Neural progenitor cell (in vitro differentiated cells): ENCODE results near the gene TREX2. TPM values are rescaled to one million over a fixed set of nuclear protein-coding genes. Genes with fewer than 3 reads are reported as not detected.
A peak's percentile ranks its signal among the peaks of the same experiment; 100 is the strongest.

Source experiments
- DNase-seq: peaks from one replicate; pipeline ENCODE4 v3.0.0-alpha.2; 2016; ENCODE audit warnings: low spot score
- H2AFZ ChIP-seq: fragments of 200-600 bp; sonication (generic); replicated peaks from 2 replicates; pipeline ENCODE4 v1.6.1; 2016; ENCODE audit warnings: antibody characterized with exemption
- H3F3A ChIP-seq: fragments of 200-600 bp; sonication (generic); 2 replicates; pipeline ENCODE4 v1.6.1; 2016; ENCODE audit warnings: antibody characterized with exemption, low read depth
- H3K27ac ChIP-seq: fragments of 200-600 bp; sonication (generic); 2 replicates; pipeline ENCODE4 v1.5.1; 2016; ENCODE audit warnings: mild to moderate bottlenecking
- H3K27me3 ChIP-seq: fragments of 200-600 bp; sonication (generic); 2 replicates; pipeline ENCODE4 v1.6.1; 2016; ENCODE audit warnings: mild to moderate bottlenecking, moderate library complexity
- H3K36me3 ChIP-seq: fragments of 200-600 bp; sonication (generic); 2 replicates; pipeline ENCODE4 v1.5.1; 2016
- H3K4me1 ChIP-seq: fragments of 200-600 bp; sonication (generic); 2 replicates; pipeline ENCODE4 v1.6.1; 2016; ENCODE audit warnings: mixed run types
- H3K4me2 ChIP-seq: fragments of 200-600 bp; sonication (generic); 2 replicates; pipeline ENCODE4 v1.6.1; 2016
- H3K4me3 ChIP-seq: fragments of 200-600 bp; sonication (generic); 2 replicates; pipeline ENCODE4 v1.5.1; 2016
- H3K79me2 ChIP-seq: fragments of 200-600 bp; sonication (generic); 2 replicates; pipeline ENCODE4 v1.6.1; 2016; ENCODE audit warnings: low read depth
- H3K9ac ChIP-seq: fragments of 200-600 bp; sonication (generic); 2 replicates; pipeline ENCODE4 v1.6.1; 2016
- H3K9me3 ChIP-seq: fragments of 200-600 bp; sonication (generic); 2 replicates; pipeline ENCODE4 v1.5.1; 2016; ENCODE audit warnings: low read depth
- H4K20me1 ChIP-seq: fragments of 200-600 bp; sonication (generic); 2 replicates; pipeline ENCODE4 v1.6.1; 2016; ENCODE audit warnings: low read depth
- H3K27ac Mint-ChIP-seq: 3 replicates; pipeline ENCODE4 v1.8.0; 2021; ENCODE audit warnings: mixed read lengths
- H3K27me3 Mint-ChIP-seq: 2 replicates; pipeline ENCODE4 v1.8.0; 2022; ENCODE audit warnings: low read depth, mild to moderate bottlenecking, inconsistent platforms, moderate library complexity, mixed read lengths; ENCODE audit not compliant: insufficient read depth
- H3K36me3 Mint-ChIP-seq: 3 replicates; pipeline ENCODE4 v1.8.0; 2021; ENCODE audit warnings: mixed read lengths
- H3K4me1 Mint-ChIP-seq: 3 replicates; pipeline ENCODE4 v1.8.0; 2021; ENCODE audit warnings: mixed read lengths
- H3K4me3 Mint-ChIP-seq: 3 replicates; pipeline ENCODE4 v1.8.0; 2021; ENCODE audit warnings: mild to moderate bottlenecking, moderate library complexity, mixed read lengths
- H3K9me3 Mint-ChIP-seq: 3 replicates; pipeline ENCODE4 v1.8.0; 2020; ENCODE audit warnings: mixed read lengths
- EZH2 ChIP-seq: fragments of 200-600 bp; sonication (generic); IDR thresholded peaks from 2 replicates; pipeline ENCODE4 v1.6.1; 2017; ENCODE audit warnings: antibody characterized with exemption, mild to moderate bottlenecking, moderate library complexity
- EZH2phosphoT487 ChIP-seq: fragments of 200-600 bp; sonication (generic); IDR thresholded peaks from 2 replicates; pipeline ENCODE4 v1.6.1; 2017; ENCODE audit warnings: antibody characterized with exemption
- total RNA-seq: library from RNA; depleted of rRNA; stranded (reverse); fragments of >200 nt; gene quantifications from 2 replicates; pipeline ENCODE4 v1.2.3, GENCODE V29; 2015; ENCODE audit warnings: low replicate concordance
- TF ChIP-seq, protein P1 (sequence below): fragments of 200-600 bp; sonication (generic); IDR thresholded peaks from 2 replicates; pipeline ENCODE4 v1.5.1; 2017; ENCODE audit warnings: antibody characterized with exemption, mild to moderate bottlenecking

The TREX2 gene
- total RNA-seq, 1 donor from 2014 or later, result not detected

DNA sequence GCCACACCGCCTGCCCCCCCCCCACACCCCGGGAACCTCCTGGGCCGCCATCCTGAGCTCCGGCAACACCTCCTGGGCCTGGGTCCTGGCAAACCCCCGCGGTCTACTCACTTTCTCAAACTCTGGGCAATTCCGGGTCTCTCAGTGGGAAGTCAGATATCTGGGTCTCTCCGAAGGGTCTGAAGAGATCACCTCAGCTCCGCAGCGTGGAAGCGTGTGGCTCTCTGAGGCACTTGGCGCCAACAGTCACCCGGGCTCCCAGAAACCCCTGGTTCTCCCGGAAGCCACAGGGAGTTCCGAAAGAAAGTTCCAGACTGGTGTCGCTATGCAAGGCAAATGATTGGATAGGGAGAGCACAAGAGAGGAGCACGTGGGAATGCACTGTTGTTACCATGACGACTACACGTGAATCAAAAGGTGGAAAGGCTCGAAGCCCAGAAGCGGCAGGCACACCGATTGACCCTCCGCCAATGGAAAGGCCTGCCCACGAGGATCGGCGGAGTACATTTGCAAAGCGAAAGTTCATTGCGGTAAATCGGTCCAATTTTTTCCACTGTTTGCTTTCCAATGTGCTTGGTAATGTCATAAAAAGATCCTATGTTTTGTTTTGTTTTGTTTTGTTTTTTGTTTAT, 44.6 kb downstream of the TREX2 start, which contains the start of gene PNMA6E:
TSS of gene PNMA6E (minus strand) at position 218 of the 632 bp plus-strand sequence. CDS start 2,501 bp downstream, outside the sequence.
- DNase-seq, result no peak
- H3K79me2 ChIP-seq, result no peaks in the 10 kb centered on the region
- no peak within 1 kb of the TSS for H2AFZ ChIP-seq
- Mint-ChIP-seq H3K4me3 (no peak within 1 kb of the TSS), H3K9me3 (peaks cover 30% of the 10 kb centered on the region), H3K27me3 (peaks cover 4% of the 10 kb centered on the region), H3K36me3 (no peaks in the 10 kb centered on the region), H3K27ac (no peak within 1 kb of the TSS), H3K4me1 (no peaks in the 10 kb centered on the region)
- no peaks in the 10 kb centered on the region for H4K20me1 ChIP-seq
- H3K4me1 ChIP-seq, result no peaks in the 10 kb centered on the region
- no peak within 1 kb of the TSS for H3K4me3 ChIP-seq
- no peaks in the 10 kb centered on the region for H3K36me3 ChIP-seq
- no peaks in the 10 kb centered on the region for H3F3A ChIP-seq
- TF ChIP-seq EZH2 (no peak), EZH2phosphoT487 (no peak)
- TF ChIP-seq, protein P1, sequence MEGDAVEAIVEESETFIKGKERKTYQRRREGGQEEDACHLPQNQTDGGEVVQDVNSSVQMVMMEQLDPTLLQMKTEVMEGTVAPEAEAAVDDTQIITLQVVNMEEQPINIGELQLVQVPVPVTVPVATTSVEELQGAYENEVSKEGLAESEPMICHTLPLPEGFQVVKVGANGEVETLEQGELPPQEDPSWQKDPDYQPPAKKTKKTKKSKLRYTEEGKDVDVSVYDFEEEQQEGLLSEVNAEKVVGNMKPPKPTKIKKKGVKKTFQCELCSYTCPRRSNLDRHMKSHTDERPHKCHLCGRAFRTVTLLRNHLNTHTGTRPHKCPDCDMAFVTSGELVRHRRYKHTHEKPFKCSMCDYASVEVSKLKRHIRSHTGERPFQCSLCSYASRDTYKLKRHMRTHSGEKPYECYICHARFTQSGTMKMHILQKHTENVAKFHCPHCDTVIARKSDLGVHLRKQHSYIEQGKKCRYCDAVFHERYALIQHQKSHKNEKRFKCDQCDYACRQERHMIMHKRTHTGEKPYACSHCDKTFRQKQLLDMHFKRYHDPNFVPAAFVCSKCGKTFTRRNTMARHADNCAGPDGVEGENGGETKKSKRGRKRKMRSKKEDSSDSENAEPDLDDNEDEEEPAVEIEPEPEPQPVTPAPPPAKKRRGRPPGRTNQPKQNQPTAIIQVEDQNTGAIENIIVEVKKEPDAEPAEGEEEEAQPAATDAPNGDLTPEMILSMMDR, result no peak
- no peak within 1 kb of the TSS for H3K4me2 ChIP-seq
- no peaks in the 10 kb centered on the region for H3K27me3 ChIP-seq
- no peak within 1 kb of the TSS for H3K27ac ChIP-seq
- H3K9ac ChIP-seq, result no peak within 1 kb of the TSS
- no peaks in the 10 kb centered on the region for H3K9me3 ChIP-seq

DNA sequence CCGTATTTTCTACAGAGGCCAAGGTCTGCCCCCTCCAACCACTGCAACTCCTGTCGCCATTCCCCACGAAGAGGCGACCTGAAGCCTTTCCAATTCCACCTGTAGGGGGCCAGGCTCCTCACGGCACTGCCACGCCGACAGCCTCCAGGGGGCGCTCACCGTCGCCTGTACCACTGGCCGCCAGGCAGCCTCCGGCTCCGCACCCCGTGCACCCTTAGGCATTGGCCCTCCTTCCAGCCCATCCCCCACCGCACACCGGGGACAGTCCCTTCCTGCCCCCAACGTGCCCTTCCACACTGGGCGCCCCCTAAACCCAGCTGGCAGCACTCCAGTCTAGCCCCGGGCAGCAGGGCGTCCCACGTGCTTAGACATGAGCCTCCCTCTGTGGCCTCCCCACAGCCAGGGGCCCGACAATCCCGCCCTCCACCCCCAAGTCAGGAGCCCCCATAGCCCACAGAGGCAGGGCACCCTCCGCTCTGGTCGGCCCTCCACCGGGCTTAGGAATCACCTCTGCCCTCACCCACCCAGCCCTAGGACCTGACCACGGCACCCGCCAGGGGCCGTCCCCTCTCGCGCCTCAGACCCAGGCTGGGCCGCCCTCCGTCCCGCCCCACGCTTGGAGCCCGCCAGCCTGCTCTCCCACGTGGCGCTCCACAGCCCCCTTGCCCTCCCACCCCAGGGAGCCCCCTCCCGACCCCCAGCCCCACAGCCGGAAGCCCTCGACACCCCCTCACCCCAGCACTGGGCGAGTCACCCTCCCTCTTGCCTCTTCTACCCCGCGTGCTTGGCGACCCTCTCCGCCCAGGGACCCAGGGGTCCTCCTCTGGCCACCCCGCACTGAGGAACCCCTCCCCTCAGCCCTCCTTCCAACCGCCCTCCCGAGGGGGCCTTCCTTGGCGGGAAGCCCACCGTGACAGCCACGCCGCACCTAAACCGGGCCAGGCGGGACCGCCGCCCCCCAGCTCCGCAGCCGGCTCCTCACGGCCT, 45.4 kb downstream of the TREX2 start:
- peak; percentile 67 for DNase-seq
- no peaks in the 10 kb centered on the region for H3K36me3 Mint-ChIP-seq
- H3K9ac ChIP-seq, result no peak overlapping the region
- H3K36me3 ChIP-seq, result no peaks in the 10 kb centered on the region
- H3K4me2 ChIP-seq, result no peak overlapping the region
- H3K4me3 ChIP-seq, result no peak overlapping the region
- H3K4me1 Mint-ChIP-seq, result no peaks in the 10 kb centered on the region
- H2AFZ ChIP-seq, result no peak overlapping the region
- TF ChIP-seq EZH2 (no peak), EZH2phosphoT487 (no peak)
- TF ChIP-seq, protein P1, result peak; percentile 69
- H3K4me3 Mint-ChIP-seq, result no peak overlapping the region
- peaks cover 32% of the 10 kb centered on the region for H3K9me3 Mint-ChIP-seq
- peaks cover 4% of the 10 kb centered on the region for H3K27me3 Mint-ChIP-seq
- H3F3A ChIP-seq, result no peaks in the 10 kb centered on the region
- no peaks in the 10 kb centered on the region for H4K20me1 ChIP-seq
- no peak overlapping the region for H3K27ac Mint-ChIP-seq
- H3K79me2 ChIP-seq, result no peaks in the 10 kb centered on the region
- H3K4me1 ChIP-seq, result no peaks in the 10 kb centered on the region
- H3K27me3 ChIP-seq, result no peaks in the 10 kb centered on the region
- H3K9me3 ChIP-seq, result no peaks in the 10 kb centered on the region
- no peak overlapping the region for H3K27ac ChIP-seq

DNA sequence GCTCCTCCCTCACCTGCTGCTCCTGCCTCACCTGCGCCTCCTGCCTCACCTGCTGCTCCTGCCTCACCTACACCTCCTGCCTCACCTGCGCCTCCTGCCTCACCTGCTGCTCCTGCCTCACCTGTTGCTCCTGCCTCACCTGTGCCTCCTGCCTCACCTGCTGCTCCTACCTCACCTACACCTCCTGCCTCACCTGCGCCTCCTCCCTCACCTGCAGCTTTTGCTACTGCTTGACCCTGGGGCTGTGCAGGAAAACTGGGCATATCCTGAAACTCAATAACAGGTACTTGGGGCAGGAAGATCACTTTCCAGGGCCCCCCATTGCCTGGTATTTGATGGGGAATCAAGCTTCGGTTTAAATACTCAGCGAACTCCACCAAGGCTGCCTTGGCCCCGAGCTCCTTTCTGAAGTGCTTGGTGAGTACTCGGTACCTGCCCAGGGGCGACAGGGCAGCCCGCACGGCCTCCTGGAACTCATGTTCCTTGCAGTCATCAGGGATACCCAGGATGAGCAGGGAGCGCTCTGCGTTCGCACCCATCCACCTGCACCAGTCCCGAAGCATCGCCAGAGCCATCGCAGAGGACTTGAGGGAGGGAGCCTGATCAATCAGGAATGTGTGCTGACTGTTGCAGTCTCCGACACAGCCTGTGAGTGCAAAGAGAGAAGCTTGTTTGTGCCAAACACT, 47.4 kb downstream of the TREX2 start:
- Mint-ChIP-seq H3K36me3 (no peaks in the 10 kb centered on the region), H3K4me1 (peaks cover 10% of the 10 kb centered on the region), H3K4me3 (no peak overlapping the region), H3K9me3 (peaks cover 36% of the 10 kb centered on the region), H3K27ac (no peak overlapping the region), H3K27me3 (peaks cover 6% of the 10 kb centered on the region)
- Histone ChIP-seq H4K20me1 (no peaks in the 10 kb centered on the region), H3K4me1 (no peaks in the 10 kb centered on the region), H3K4me2 (no peak overlapping the region), H3K9ac (no peak overlapping the region), H3K79me2 (no peaks in the 10 kb centered on the region), H3K27me3 (no peaks in the 10 kb centered on the region), H3K27ac (no peak overlapping the region), H3F3A (no peaks in the 10 kb centered on the region), H3K9me3 (no peaks in the 10 kb centered on the region), H3K4me3 (no peak overlapping the region), H3K36me3 (no peaks in the 10 kb centered on the region), H2AFZ (no peak overlapping the region)
- DNase-seq, result no peak
- TF ChIP-seq, protein P1, result no peak
- TF ChIP-seq EZH2phosphoT487 (no peak), EZH2 (no peak)
